DND-41 (cell line): ENCODE results near the gene CCR2.

Experiments used
- CTCF ChIP-seq: IDR thresholded peaks from 2 replicates; pipeline ENCODE4 v1.5.1; 2012; ENCODE audit warnings: borderline replicate concordance, low read length, moderate library complexity, mild to moderate bottlenecking; ENCODE audit not compliant: poor library complexity, severe bottlenecking; ENCODE audit errors: extremely low read depth
- EZH2 ChIP-seq: IDR thresholded peaks from 3 replicates; pipeline ENCODE4 v1.6.1; 2012; ENCODE audit warnings: borderline replicate concordance, low read depth, mild to moderate bottlenecking, moderate library complexity, low read length, inconsistent platforms; ENCODE audit not compliant: severe bottlenecking

GRCh38 chr3:46407970-46408369 is 54.1 kb downstream of the CCR2 start:
- TF ChIP-seq CTCF (no peak), EZH2 (no peak)
